ENCODE measurements around the gene PRSS37. TPM values are rescaled to one million over a fixed set of nuclear protein-coding genes. Genes with fewer than 3 reads are reported as not detected.

The PRSS37 gene
- total and polyA plus RNA-seq, 2 of the 8 experiments (the other 6 are each of a cell fraction or from before 2014, with no cell fraction given), result not detected

GRCh38 chr7:141889321-141889720 lies 48.0 kb upstream of the PRSS37 start (continued):
- TF ChIP-seq SIN3A (conservative IDR thresholded peaks at IDR 0.05 in 1 of 2, IDR thresholded peaks at IDR 0.05 in 1 of 2; ENCODE audit: low read depth in 1 of 2, low read length in 2 of 2), result no peak
